ENCODE data around the gene CACNA1S. TPM values are rescaled to one million over a fixed set of nuclear protein-coding genes. Genes with fewer than 3 reads are reported as not detected.

The CACNA1S gene
- total RNA-seq, 1 donor from 2014 or later, result not detected

DNA sequence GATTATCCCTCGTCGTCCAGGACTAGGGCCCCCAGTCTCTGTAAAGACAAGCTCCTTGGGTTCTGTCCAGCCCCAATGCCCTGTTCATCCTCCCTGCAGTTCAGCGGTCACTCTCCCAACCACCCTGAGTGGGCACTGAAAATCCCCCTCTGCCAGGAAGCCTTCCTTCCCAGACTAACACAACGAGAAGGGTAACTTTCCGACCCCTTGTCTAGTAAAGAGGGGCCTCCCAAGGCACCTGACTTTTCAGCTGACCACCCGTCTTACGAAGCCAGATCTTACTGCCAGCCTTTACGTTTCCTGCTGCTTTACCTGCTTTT lies 28.7 kb upstream of the CACNA1S start:
- ATAC-seq (no peak), DNase-seq (ENCODE audit: low spot score) (no peak)

DNA sequence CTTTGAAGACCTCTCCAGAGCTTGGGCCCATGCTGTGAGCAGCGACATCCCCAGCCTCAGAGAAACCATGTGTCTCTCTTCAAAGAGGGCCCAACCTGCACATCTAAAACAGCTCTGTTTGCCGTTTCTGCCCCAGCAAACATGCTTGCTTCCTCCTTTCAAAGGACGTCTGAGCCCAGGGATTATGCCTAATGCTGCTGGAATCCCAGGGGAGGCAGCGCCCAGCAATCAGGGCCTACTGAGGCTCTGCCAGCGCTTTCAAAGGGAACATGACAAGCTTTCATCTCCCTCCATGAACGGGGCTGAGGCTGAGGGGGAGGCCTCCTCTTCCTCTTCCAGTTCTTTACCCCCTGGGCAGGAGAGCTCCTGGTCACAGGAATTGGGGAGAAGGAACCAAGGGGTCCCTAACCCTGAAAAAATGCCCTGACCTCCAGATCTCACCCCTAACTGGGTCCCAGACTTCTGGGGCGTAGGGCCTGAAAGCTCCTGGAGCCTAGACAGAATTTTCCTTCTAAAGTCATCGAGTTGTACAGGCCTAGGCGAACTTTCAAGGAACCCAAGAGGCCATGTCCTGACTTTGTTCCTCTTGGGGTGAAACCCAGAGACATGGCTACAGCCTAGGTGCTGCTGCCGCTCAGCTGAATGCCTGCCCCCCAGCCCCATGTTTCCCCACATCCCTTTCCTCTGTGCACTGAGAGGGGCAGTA lies 28.2 kb upstream of the CACNA1S start:
- no peak for ATAC-seq
- DNase-seq (ENCODE audit: low spot score), result no peak

DNA sequence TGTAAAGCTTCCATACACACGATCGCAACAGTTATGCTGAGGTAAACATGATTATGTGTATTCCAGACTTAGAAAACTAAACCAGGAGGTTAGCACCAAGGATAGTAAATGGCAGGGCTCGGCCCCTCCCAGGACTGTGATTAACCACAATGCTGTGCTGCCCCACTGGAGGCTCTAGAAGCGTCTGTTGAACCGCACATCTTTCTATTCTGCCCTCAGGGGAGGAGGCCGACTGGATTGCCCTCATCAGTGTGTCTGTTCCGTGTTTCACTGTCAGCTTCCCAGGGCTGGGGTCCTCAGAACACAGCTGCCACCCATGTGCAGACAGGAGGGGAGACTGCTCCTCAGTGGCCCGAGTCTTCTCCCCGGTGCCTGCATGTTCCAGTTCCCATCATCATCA lies 27.5 kb upstream of the CACNA1S start:
- DNase-seq (ENCODE audit: low spot score), result no peak
- ATAC-seq, result no peak

DNA sequence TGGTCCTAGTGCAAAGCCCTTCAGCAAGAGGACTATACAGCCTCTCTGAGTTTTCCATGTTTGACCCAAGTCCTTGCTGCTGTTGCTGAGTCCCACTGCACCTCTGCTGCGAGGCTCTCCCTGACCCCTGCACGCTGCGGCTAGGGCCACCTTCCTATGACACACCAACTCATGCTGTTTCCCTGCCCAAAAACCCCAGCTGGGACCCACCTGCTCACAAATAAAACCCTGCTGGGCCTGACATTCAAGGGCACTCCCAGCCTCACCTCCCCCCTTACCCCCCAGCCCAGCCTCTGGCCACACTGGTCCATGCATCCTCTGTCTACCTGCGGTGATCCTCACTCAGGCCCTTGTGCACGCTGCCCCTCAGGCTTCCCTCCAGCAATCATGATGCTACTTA lies 27.1 kb upstream of the CACNA1S start:
- ATAC-seq (no peak), DNase-seq (ENCODE audit: low spot score) (no peak)

DNA sequence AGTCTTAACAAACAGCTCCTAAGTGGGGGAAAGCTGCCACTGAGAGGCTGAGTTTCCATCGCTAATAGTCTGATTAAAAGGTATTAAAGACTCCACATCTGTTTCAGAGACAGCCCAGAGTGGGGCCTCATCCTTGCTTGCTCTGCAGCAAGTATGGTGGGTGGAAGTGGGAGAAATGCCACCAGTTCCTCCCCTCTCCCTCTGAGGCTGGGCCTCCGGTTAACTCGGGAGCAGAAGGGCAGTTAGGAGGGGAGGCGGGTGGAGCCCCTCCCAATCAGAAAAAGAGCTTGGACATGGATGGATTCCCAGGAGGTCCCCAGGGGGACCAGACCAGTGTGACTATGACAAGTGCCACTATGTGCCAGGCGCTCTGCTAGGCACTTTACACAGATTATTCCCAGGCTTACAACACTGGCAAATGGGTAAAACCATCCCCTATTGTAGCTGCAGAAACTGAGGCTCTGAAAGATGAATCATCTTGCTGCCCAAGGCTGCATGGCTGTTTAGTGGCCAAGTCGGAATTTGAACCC lies 26.1 kb upstream of the CACNA1S start:
- ATAC-seq, result no peak
- DNase-seq (ENCODE audit: low spot score), result no peak

DNA sequence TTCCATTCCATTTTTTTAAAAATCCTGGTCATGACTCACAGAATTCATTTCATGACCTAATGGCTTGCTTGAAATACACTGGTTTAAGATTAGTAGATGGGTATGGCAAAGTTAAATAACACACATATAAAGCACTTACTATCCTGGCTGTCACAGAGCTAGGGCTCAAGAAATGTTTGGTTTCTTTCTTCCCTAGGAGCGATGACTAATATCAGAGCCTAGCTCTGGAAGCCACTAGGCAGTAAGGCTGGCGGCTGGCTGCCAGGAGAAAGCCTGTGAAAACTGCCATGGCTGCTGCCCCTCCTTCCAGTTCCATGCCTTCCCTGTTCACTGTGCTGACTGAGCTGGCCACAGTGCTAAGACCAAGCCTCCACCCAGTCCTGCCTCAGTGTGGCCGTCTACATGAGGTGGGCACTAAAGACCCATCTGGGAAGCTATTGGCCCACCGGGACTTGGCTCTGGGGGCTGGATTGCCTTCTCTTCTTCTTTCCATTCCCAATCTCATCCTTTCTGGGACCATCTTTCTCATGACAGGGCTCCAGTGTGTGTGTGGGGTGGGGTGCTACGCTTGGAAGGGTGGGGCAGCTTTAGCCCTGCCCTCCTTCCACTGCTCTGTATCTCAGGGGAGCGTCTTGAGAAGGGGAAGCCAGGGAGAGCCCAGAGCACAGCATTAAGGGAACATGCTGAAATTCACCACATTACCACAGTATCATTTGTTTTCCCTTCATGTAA lies 25.5 kb upstream of the CACNA1S start:
- ATAC-seq, result no peak
- DNase-seq (ENCODE audit: low spot score), result no peak

DNA sequence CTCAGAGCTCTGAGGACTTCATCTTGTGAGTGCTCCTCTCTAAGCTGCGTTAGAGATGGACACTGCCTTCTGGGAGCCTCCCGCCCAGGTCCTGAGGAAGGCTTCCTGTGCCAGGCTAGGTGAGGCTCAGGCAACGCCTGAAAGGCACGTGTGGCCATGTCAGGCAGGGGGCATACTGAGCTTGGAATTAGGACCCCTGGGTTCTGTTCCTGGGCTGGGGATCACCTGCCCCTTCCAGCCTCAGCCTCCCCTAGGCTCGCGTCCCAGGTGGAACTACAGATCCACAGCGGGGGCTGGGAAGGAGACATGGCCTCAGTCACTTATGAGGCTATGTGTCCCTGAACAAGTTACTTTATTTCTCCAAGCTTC lies 24.8 kb upstream of the CACNA1S start:
- DNase-seq (ENCODE audit: low spot score) (no peak), ATAC-seq (no peak)

DNA sequence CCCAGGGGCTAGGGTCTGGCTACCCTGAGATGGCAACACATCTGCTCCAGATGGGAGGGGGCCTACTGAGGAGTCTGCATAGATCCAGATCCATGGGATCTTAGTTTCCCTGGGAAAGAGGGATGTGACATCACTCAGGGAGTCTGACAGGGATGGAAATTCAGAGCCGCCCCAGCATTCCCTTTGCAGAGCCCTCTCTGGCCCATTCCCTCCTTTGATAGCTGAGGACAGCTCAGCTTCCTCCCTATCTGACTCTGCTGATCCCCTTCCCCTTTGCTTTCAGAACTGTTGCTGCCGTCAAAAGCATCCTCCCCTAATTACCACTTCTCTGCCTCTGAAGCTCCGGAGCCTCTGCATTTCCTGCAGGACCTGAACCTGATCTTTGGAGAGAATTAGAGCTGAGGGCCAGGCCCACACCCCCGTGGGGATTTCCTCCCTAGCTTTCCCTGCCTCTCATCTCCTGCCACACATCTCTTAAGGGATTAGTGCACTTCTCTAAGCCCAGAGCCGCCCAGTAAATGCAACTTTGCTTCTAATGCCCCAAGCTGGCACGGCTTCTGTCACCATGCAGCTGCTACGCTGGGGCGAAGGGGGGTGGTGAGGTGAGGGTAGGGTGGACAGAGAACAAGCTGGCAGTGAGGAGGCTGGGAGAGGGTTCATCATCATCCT lies 24.3 kb upstream of the CACNA1S start:
- DNase-seq (ENCODE audit: low spot score) (no peak), ATAC-seq (no peak)

DNA sequence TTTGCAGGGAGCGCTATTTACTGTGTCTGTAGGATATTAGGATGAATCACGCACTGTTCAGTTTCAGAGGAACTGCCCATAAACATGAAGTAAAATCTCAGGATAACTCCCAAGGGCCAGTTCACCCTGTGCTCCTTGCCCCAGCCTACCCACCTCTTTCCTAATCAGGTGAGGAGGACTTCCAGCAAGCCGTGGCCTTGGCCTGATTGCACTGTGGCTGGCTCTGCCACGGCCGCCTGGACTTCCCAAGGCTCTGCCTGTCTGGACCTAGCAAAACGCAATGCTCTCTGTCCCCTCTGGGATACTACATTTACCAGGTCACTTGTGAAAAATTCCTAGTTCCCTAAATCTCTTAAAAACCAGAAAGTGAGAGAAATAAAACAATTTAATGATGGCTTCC lies 22.2 kb upstream of the CACNA1S start:
- ATAC-seq, result peak; percentile 29
- no peak for DNase-seq (ENCODE audit: low spot score)

DNA sequence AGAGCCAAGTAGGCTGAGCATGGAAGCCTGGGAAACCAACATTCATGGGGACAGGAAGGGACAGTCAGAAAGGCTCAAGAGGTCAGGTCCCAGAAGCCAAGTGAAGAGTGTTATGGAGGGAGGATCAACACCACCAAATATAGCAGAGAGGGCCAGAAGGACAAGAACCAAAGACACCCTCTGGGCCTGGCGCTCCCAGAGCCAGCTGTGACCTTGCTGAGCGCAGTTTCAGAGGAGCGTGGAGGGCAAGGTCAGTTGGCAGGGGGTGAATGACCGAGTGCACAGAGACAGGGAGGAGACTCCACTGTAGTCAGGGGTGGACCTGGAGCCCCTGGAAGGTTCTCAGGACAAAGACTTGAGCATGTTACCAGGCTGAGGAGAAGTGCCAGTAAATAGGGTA lies 19.2 kb upstream of the CACNA1S start:
- ATAC-seq, result peak; percentile 29
- no peak for DNase-seq (ENCODE audit: low spot score)

DNA sequence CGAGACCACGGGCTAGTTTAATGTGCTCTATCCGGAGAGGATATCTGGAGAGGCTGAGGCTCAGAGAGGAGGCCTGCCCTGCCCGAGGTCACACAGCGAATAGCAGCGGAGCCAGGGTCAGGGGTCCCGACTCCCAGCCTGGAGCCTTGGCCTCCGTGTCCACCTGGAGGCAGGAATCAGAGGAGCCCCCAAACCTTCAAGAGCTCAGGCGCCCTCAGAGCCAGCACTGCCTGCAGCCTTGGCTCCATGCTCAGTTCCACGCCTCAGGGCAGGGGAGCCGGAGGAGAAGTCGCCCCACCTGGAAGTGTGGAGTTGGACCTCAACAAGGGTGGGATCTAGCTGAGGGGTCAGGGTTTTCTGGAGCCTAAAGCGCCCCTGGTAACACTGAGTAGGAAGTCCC lies 16.7 kb upstream of the CACNA1S start:
- DNase-seq (ENCODE audit: low spot score), result no peak
- ATAC-seq, result no peak

DNA sequence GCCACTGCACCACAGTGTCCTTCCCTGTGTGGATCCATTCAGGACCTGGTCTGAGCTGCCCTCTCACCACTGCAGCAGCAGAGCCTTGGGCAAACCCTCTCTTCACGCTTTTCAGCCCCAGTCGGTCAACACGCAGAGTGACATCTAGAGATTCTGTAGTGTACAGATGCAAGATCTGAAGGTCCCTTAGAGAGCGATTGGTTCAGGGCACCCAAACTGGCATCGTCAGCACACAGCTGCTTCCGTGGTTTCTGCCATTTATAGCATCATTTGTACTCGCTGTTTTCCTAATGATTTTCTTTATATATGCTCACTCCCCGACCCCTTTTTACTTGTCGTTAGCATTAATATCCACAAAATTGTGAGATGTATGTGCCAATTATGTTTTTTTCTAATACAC lies 16.2 kb upstream of the CACNA1S start:
- DNase-seq (ENCODE audit: low spot score) (no peak), ATAC-seq (no peak)

DNA sequence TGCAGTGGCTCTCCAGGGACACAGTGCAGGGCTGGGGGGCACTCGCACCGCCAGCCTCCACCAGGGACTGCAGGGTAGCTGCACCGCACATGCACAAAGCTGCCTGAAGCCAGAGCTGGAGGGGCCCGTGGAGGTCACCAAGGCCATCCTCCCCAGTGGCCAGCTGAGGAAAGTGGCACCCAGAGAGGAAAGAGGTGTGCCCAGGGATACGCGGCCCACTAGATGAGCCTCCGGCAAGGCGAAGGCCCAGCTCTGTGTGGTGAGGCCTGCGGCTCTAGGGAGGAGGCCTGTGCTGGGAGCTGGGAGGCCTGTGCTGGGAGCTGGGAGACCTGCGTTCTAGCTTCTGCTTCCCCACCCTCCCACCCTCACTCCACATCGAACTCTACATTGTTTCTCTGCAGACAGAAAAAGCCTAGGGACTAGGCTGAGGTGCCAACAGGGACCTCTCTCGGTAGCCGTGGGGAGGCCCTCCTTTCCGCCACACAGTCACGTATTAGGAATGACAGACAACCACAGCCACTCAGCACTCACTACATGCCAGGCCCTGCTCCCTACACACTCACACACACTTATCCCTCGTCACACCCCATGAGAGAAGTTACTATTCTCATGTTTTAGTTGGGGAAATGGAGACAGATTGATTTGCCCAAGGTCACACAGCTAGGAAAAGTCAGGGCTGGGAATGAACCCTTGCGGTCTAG lies 15.7 kb upstream of the CACNA1S start:
- DNase-seq (ENCODE audit: low spot score) (no peak), ATAC-seq (no peak)

DNA sequence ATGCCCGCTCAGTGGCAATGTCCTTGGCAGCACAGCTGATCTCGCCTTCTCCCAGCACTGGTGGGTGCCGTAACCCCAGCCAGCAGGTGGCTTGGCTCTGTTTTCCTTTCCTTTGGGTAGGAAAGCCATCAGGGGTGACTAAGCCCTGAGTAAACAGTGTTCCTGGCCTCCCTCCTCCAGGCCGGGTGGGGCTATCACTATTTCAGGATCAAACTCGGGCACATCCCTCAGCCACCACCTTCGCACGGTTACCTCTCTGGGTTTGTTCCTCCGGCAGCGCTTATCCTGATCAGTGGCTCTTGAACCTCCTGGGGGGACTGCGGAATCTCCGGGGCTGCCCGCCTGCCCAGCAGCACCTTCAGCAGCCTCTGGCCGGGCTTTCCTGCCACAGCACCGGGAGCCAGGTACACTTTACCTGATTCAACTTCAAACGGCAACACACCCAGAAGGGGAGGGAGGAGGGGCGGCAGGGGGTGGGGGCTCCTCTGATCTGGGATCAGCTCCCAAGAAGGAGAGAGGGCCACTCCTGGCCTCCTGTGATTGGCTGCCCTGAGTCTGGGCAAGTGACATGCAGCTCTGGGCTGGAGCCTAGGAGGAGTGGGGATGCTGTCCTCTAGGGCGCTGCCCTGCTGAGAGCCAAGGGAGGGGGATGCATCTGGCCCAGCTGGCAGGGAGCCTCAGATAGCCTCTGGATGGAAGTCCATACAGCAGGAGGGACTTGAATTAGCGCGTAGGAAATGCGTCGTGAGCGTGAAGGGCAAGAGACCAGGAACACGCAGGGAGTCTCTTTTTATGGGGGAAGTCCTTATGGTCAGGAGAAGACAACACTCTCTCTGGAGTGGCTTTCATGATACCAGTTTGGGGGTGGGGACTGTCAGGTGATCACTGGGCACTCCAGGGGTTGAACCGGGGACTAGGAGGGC lies 14.9 kb upstream of the CACNA1S start, which contains the start of gene ASCL5:
TSS of gene ASCL5 (minus strand) at position 353 of the 923 bp plus-strand sequence. CDS start 11,812 bp downstream, outside the sequence.
- ATAC-seq (no peak), DNase-seq (ENCODE audit: low spot score) (no peak)

DNA sequence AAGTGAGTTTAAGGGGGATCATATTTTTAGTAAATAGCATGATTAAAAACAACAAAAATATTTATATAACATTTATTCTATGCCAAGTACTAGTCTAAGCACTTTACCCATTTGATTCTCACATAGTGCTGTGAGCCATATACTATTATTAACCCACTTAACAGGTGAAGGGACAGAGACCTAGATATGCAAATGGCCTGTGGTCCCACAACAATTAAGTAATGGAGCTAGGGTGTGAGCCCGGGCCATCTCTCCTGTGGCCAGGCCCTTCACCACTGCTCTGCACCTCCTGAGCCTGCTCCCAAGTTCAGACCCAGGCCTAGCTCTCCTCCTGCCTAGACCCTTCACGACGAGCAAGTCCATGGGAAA lies 14.2 kb upstream of the CACNA1S start:
- ATAC-seq (no peak), DNase-seq (ENCODE audit: low spot score) (no peak)

DNA sequence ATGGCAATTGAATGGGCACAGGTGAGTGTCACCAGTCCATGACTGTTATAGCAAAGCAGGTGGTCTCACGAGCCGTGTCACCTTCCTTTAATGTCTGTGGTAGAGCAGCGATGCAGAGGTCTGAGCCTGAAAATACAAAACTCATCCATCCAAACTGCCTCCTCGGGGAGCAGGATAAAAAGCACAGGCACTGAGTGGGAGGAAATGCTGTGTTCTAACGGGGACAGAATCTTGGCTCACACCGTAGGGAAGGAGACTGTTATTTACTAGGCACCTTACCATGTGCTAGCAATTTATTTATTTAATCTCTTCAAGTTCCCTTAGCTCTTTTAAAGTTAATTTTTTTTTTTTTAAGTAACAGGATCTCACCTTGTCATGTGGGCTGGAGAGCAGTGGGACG lies 13.6 kb upstream of the CACNA1S start:
- DNase-seq (ENCODE audit: low spot score), result no peak
- no peak for ATAC-seq

DNA sequence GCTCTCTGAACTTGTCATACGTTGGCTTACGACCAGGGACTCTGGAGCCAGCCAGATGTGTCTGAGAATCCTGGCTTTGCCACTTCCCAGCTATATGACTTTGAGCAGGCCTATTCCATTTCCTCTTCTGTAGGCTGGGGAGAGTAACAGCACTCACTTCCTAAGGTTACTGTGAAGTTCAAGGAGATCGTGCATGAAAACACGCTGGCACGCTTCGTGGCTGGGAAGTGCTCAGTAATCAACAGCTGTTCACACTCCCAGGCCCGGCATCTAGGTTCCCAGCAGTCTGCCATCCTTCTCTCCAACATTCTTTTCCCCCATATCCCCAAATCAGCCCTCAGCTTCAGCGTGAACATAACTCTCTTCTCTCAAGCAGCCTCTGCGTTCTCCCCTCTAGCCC lies 12.8 kb upstream of the CACNA1S start:
- ATAC-seq, result peak; percentile 14
- DNase-seq (ENCODE audit: low spot score), result no peak

DNA sequence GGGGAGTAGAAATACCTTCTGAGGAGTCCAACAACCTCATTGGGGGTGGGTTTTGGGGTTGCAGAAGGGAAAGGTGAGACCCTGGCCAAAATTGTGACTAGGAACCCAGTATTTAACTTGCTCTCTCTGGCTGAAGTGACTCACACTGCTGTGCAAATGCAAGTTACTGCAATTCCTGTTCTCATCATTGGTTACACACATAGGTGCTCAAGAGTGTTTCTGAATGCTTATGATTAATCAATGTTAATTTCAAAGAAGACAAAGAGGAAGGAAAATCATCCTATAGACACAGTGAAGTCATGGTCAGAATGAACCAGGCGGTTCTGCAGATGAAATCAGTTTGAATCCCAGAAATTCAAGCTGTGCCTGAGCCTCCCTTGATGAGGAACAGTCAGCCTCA lies 11.6 kb upstream of the CACNA1S start:
- ATAC-seq, result no peak

DNA sequence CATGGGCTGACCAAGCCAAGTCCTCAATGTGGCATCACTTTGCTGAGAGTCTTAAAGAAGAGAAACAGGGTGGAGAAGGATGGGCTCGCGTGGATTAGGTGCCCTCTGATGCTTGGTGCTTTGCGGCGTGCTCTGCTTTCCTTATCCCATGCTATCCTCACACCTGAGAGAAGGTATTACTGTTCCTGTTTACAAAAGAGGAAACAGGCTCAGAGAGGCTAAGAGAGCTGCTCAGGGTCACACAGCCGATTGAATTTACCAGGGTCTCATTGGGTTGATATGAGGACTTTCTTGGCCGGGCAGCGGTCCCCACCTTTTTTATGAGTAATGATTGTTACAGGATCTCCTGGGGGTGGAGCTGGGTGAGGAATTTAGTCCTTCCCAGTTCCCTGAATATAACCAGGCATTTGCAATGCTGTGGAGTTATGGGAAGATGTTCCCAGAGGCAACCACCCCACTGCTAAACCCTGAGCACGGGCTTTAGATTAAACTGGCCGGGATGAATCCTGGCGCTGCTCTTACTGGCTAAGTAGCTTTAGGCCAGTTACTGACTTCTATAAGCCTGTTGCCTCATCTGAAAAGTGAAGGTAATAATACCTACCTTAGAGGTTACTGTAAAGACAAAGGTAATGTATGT lies 10.2 kb upstream of the CACNA1S start:
- ATAC-seq (no peak), DNase-seq (ENCODE audit: low spot score) (no peak)

More for the DNA sequence above, 11.6 kb upstream of the CACNA1S start:
- DNase-seq (ENCODE audit: low spot score), result no peak

Data from left lobe of liver (tissue), 2 donors.